ENCODE measurements around the gene GP1BB. TPM values are rescaled to one million over a fixed set of nuclear protein-coding genes. Genes with fewer than 3 reads are reported as not detected.

Gene GP1BB
- polyA plus RNA-seq, 5 donors, result 5.5 to 14.0 (median 6.0) TPM

DNA sequence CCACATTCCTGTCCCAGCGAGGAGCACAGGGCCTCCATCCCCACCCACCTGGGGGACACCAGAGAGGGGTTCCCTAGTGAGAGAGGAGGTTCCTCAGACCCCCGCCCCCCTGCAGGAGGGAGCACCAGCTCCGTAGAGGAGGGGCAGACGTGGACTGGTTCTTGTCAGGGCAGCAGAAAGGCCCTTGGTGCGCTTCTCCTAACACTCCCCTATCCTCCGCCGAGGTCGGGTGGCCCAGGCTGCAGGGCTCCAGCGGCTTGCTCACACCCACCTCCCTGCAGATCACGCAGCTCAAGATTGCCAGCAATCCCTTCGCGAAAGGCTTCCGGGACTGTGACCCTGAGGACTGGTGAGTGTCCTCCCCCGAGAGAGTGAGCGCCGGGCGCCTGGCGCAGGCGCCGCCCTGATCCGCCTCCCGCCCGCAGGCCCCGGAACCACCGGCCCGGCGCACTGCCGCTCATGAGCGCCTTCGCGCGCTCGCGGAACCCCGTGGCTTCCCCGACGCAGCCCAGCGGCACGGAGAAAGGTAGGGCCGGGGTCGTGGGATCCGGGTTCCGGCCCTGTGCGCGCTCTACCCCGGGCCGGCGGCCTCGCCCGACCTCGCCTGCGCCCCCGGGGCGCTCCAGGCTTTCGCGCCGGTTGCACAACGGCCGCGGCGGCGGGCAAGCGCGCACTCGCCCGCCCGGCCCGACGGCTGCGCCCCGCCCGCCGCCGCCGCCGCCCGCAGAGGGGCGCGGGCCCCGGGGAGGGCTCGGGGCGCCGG, 42.3 kb downstream of the GP1BB start:
- no peak for DNase-seq

DNA sequence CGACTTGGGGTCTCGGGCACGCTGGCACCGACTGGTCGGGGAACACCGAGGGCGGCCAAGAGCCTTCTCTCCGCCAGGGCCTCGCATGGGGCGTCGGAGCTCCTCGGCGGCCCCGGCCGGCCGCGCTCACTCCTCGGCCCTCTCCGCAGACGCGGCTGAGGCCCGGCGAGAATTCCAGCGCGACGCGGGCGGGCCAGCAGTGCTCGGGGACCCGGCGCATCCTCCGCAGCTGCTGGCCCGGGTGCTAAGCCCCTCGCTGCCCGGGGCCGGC, 42.8 kb downstream of the GP1BB start:
- no peak for DNase-seq

DNA sequence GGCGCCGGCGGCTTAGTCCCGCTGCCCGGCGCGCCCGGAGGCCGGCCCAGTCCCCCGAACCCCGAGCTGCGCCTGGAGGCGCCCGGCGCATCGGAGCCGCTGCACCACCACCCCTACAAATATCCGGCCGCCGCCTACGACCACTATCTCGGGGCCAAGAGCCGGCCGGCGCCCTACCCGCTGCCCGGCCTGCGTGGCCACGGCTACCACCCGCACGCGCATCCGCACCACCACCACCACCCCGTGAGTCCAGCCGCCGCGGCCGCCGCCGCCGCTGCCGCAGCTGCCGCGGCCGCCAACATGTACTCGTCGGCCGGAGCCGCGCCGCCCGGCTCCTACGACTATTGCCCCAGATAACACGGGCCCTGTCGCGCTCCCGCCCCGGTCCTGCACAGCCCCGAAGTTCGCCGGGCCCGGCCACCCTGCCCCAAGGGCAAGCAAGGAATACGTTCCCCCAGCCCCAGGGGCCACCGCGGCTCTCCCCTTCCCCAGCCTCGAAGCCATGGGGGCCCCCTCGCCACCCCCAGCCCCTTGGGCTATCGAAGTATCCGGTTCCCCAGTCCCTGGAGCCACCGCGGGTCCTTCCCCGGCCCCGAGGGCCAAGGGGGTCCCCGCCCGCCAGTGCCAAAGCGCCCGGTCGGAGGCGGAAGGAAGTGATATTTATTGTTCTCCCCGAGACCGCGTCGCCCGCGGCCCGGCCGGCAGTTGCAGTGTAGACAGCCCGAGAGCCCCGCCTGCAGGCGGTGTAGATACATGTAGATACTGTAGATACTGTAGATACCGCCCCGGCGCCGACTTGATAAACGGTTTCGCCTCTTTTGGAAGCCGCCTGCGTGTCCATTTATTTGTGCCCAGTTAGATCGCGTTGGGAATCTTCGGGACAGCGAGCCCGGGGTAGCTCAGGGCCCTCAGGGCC, 43.4 kb downstream of the GP1BB start:
- no peak for DNase-seq

DNA sequence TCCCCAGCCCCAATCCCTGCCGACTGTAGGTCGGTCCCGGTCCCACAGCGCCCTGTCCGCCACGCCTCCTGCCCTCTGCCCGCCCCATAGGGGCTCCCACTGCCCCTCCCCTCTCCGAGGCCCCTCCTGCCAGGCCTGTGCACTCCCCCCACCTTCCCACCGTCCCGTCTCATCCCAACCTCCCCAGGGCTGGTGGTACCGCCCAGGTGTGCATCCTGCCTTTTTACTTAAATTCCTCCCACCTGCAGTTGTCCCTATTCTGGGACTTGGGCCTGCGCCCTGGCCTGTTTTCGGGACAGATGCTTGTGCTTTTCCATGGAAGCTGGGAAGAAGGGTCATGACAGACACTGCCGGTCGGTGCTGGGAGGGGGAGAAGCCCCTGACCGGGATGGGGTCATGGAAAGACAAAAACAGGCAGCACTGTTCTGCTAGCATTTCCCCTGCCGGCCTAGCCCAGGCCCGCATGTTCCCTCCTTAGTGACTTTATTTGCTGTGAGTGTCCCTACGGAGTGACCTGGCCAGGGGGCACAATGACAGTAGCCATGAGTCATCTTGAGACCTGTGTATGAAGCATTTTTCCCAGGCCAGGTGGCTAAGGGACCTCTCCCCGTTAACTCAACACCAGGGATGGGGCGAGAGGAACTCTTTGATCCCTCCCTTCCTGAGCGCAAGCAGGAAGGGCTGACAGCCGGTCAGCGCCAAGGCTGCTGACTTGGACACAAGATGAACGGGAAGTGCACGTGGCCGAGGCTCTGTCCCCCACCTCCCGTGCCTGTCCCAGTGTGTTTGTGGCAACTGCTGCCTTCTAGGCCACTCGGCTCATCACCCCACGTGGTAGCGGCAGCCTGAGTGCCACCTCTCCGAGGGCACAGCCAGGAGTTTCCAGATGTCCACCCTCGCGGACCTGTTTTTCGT, 44.3 kb downstream of the GP1BB start:
- DNase-seq, result no peak

DNA sequence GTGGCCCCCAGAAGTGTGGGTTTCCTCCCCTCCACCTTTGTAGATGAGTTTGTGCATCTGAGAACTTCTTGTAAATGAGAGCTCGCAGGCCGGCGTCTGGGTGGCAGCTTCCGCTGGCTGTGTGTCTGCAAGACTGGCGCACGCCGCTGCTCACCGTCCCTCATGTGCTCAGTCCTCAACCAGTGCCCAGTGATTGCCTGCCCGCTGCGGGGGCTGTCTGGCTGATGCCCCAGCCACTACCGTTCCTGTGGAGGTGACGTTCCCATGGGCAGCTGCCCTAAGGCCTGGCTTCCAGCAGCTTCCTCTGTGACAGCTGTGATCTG, 46.0 kb downstream of the GP1BB start:
- no peak for DNase-seq

DNA sequence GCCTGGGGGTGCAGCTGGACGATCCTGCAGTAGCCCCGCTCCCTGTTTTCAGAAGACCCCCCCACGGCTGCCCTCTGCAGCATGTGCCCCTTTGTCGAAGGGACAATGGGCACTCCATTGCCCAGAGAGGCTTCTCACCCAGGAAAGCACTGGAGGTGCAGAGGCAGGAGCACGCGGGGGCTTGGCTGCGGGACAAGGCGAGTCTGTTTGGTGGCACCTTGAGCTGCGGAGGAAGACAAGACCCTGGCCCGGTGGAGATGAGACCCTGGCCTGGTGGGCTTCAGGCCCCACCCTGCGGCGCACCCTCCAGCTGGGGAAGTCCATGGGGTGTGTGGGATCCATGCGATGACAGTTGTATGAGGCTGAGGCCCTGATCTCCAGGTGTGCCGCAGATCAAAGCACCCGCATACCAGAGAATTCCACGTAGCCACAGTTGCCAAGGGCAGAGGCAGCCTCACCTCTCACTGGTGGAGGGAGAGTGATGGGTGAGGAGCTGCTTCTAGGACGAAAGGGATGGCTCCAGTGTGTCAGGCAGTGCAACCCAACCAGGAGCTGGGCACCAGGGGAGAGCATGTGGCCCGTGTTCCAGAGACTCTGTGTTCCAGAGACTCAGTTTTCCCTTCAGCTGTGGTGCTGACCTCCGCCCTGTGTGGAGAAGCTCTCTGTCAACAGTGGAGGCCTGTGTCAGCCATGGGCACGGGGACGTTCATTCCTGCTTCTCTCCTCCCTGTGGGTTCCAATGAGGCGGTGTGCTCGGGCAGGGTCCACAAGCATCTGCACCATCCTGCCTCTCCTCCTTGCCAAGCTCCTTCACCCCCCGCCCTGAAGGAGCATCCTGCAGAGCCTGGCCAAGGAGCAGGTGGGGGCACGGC, 47.2 kb downstream of the GP1BB start:
- DNase-seq, result no peak

DNA sequence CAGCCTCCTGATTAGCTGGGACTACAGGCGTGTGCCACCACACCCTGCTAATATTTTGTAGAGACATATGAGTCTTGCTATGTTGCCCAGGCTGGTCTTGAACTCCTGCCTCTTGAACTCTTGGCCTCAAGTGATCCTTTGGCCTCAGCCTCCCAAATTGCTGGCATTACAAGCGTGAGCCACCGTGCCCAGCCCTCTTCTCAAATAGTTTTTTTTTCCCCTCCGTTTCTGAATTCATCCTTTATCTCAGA, 49.0 kb downstream of the GP1BB start:
- DNase-seq, result no peak

DNA sequence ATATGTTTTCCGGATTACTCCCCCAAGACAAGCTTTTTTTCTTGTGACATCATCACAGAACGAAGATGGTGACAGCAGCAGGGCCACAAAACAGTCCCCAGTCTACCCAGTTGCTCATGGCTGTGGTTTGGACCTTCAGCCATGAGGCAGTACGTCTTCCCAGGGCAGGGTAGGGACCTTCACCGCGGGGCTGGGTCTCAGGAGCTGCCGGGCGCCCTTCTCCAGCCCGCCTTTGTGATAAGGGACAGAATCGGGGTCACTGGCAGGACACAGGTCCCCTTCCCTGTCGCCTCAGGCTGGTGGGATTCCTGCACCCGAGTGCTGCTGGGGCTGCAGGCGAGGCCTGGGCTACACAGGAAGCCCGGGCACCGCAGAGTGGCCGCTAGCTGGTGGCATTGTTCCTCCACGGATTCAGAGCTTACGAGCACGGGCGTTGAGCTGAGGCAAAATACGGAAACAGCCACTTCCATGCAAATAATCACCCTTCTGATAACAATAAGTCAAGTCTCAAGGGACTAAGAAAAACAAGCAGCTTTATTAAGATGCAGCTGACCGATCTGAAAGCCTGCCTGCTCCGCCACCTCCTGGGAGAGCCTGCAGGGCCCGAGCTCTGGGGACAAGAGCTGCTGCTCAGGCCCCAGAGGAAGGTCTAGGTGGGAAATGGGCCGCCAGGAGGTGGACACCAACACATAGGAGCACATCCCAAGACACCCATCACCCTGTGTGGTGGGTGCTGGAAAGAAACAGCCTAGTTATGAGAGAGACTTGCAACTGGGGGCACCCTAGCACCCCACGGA, 49.5 kb downstream of the GP1BB start:
- no peak for DNase-seq

DNA sequence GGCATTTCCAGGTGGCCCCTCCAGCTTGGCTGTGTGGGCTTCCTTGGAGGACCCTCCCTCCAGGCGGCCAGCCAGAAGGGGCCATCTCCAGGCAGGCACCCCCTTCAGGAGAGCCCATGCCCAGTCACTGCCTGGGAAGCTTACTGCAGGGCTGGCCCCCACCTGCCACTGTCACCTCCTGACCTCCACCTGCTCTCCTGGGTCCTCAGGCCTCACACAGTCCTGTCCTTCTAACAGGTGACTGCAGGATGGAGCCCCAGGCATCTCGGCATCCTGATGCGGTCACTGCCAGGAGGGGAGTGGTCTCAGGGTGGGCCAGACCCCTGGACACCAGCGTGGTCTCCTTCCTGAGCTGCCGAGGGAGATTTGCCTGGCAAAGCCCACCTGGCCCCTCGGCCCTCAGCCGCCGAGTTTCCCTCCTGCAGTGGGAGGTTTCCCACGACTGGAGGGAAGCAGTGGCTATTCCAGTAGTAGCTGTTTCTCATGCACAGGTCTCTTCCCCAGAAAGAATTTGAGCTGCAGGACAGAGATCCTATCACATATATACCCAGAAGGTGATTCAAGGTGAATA, 50.2 kb downstream of the GP1BB start:
- no peak for DNase-seq

Other genes starting within 250 kb of the GP1BB start
- 10 to 100 TPM; 58.6 to 76.8 (median 66.4) TPM for gene UFD1, start 244.3 kb upstream of the GP1BB start, polyA plus RNA-seq (ENCODE audit: insufficient read depth in 1 of 5, insufficient read length in 5 of 5, low replicate concordance in 1 of 5)
- 10 to 100 TPM in 4 of 5 donors, 1 to 10 TPM in 1; 10.0 to 24.7 (median 18.3) TPM for gene CDC45, start 243.6 kb upstream of the GP1BB start, polyA plus RNA-seq (ENCODE audit: insufficient read depth in 1 of 5, insufficient read length in 5 of 5, low replicate concordance in 1 of 5)
- 100 to 1,000 TPM in 1 of 5 donors, 10 to 100 TPM in 4; 40.8 to 111 (median 60.9) TPM for gene CLDN5, start 199.1 kb upstream of the GP1BB start, polyA plus RNA-seq (ENCODE audit: insufficient read depth in 1 of 5, insufficient read length in 5 of 5, low replicate concordance in 1 of 5)
- 10 to 100 TPM; 51.6 to 77.5 (median 64.8) TPM for gene SEPTIN5, start 9.0 kb upstream of the GP1BB start, polyA plus RNA-seq (ENCODE audit: insufficient read depth in 1 of 5, insufficient read length in 5 of 5, low replicate concordance in 1 of 5)
- gene TBX1, start 37.2 kb downstream of the GP1BB start, polyA plus RNA-seq (ENCODE audit: insufficient read depth in 1 of 5, insufficient read length in 5 of 5, low replicate concordance in 1 of 5), result 10 to 100 TPM in 2 of 5 donors, 1 to 10 TPM in 3; 6.9 to 16.8 (median 8.5) TPM
- 1 to 10 TPM; 2.7 to 6.4 (median 6.1) TPM for gene GNB1L, start 131.3 kb downstream of the GP1BB start, polyA plus RNA-seq (ENCODE audit: insufficient read depth in 1 of 5, insufficient read length in 5 of 5, low replicate concordance in 1 of 5)
- 10 to 100 TPM; 16.6 to 31.6 (median 29.9) TPM for gene RTL10, start 131.3 kb downstream of the GP1BB start, polyA plus RNA-seq (ENCODE audit: insufficient read depth in 1 of 5, insufficient read length in 5 of 5, low replicate concordance in 1 of 5)
- gene COMT, start 218.2 kb downstream of the GP1BB start, polyA plus RNA-seq (ENCODE audit: insufficient read depth in 1 of 5, insufficient read length in 5 of 5, low replicate concordance in 1 of 5), result 100 to 1,000 TPM in 2 of 5 donors, 10 to 100 TPM in 3; 60.9 to 134 (median 85.5) TPM
- gene TXNRD2, start 218.3 kb downstream of the GP1BB start, polyA plus RNA-seq (ENCODE audit: insufficient read depth in 1 of 5, insufficient read length in 5 of 5, low replicate concordance in 1 of 5), result 10 to 100 TPM; 15.4 to 21.5 (median 19.1) TPM

All from right lung (tissue), 5 donors.